Measurements from ENCODE around the gene LRP3. TPM values are rescaled to one million over a fixed set of nuclear protein-coding genes. Genes with fewer than 3 reads are reported as not detected.
"Not testable (repeated sequence)": the region's sequence is repeated elsewhere in the genome, so short reads cannot be mapped to it uniquely, and the experiment has no call there.

Gene LRP3
- total and polyA plus RNA-seq, 2 donors from 2014 or later: 13.9 to 23.8 TPM

GRCh38 chr19:33221638-33222037 lies 27.5 kb downstream of the LRP3 start:
- H3K27me3 ChIP-seq (ENCODE audit: control insufficient read depth, insufficient read depth, low read length): peaks cover 14% of the 10 kb centered on the region
- DNase-seq (no peak), FAIRE-seq (no peak)
- H3K36me3 ChIP-seq (ENCODE audit: control insufficient read depth in 2 of 3, insufficient read depth in 3 of 3, low read length in 3 of 3): no peaks in the 10 kb centered on the region
- no peak for TF ChIP-seq CTCF (IDR thresholded peaks at IDR 0.05; ENCODE audit: borderline replicate concordance, extremely low read depth, insufficient read depth)
- no peak overlapping the region for H3K9ac ChIP-seq (ENCODE audit: low read length in 3 of 3)
- no peaks in the 10 kb centered on the region for H3K9me3 ChIP-seq (ENCODE audit: control insufficient read depth in 2 of 3, insufficient read depth in 1 of 3, low read length in 3 of 3)
- intact Hi-C loops (cut with DNase I): no loop called here
- H3K4me1 ChIP-seq (ENCODE audit: control insufficient read depth in 2 of 3, insufficient read depth in 2 of 3, low read depth in 1 of 3, low read length in 3 of 3): peaks cover 0 to 4% (median 0%) of the 10 kb centered on the region in 3 donors
- no peak overlapping the region for H3K27ac ChIP-seq (ENCODE audit: low read depth in 2 of 2, low read length in 2 of 2)
- H3K4me3 ChIP-seq (ENCODE audit: low read length in 3 of 3): no peak overlapping the region

GRCh38 chr19:33222255-33222654 lies 28.1 kb downstream of the LRP3 start:
- H3K4me3 ChIP-seq (ENCODE audit: low read length in 3 of 3); H3K9me3 ChIP-seq (ENCODE audit: control insufficient read depth in 2 of 3, insufficient read depth in 1 of 3, low read length in 3 of 3); intact Hi-C loops (cut with DNase I); H3K4me1 ChIP-seq (ENCODE audit: control insufficient read depth in 2 of 3, insufficient read depth in 2 of 3, low read depth in 1 of 3, low read length in 3 of 3); H3K27ac ChIP-seq (ENCODE audit: low read depth in 2 of 2, low read length in 2 of 2); DNase-seq; H3K36me3 ChIP-seq (ENCODE audit: control insufficient read depth in 2 of 3, insufficient read depth in 3 of 3, low read length in 3 of 3); H3K9ac ChIP-seq (ENCODE audit: low read length in 3 of 3); FAIRE-seq: not testable (repeated sequence)
- H3K27me3 ChIP-seq (ENCODE audit: control insufficient read depth, insufficient read depth, low read length): peaks cover 14% of the 10 kb centered on the region

- H3K4me3 ChIP-seq (ENCODE audit: low read length in 3 of 3): no peak overlapping the region
- H3K27ac ChIP-seq (ENCODE audit: low read depth in 2 of 2, low read length in 2 of 2): no peak overlapping the region
- TF ChIP-seq CTCF (IDR thresholded peaks at IDR 0.05; ENCODE audit: borderline replicate concordance, extremely low read depth, insufficient read depth): no peak
- intact Hi-C loops (cut with DNase I): no loop called here
- DNase-seq: no peak
- peaks cover 0 to 4% (median 0%) of the 10 kb centered on the region in 3 donors for H3K4me1 ChIP-seq (ENCODE audit: control insufficient read depth in 2 of 3, insufficient read depth in 2 of 3, low read depth in 1 of 3, low read length in 3 of 3)
- no peaks in the 10 kb centered on the region for H3K36me3 ChIP-seq (ENCODE audit: control insufficient read depth in 2 of 3, insufficient read depth in 3 of 3, low read length in 3 of 3)
- no peak for FAIRE-seq
- peaks cover 14% of the 10 kb centered on the region for H3K27me3 ChIP-seq (ENCODE audit: control insufficient read depth, insufficient read depth, low read length)
- H3K9me3 ChIP-seq (ENCODE audit: control insufficient read depth in 2 of 3, insufficient read depth in 1 of 3, low read length in 3 of 3): peaks cover 0 to 18% (median 5%) of the 10 kb centered on the region in 3 donors
- no peak overlapping the region for H3K9ac ChIP-seq (ENCODE audit: low read length in 3 of 3)
Observed at GRCh38 chr19:33224694-33225457, 30.7 kb downstream of the LRP3 start.

GRCh38 chr19:33225458-33225926 lies 31.4 kb downstream of the LRP3 start, which contains the start of gene SLC7A10:
TSS of gene SLC7A10 (minus strand) at chr19:33225850. CDS start at chr19:33225703, 147 bp downstream.
- no peak for TF ChIP-seq CTCF (IDR thresholded peaks at IDR 0.05; ENCODE audit: borderline replicate concordance, extremely low read depth, insufficient read depth)
- peaks cover 14% of the 10 kb centered on the region for H3K27me3 ChIP-seq (ENCODE audit: control insufficient read depth, insufficient read depth, low read length)
- no peak for FAIRE-seq

More at GRCh38 chr19:33225458-33225926, 31.4 kb downstream of the LRP3 start, which contains the start of gene SLC7A10:
- no peaks in the 10 kb centered on the region for H3K36me3 ChIP-seq (ENCODE audit: control insufficient read depth in 2 of 3, insufficient read depth in 3 of 3, low read length in 3 of 3)
- intact Hi-C loops (cut with DNase I): no loop called here
- peaks cover 0 to 4% (median 0%) of the 10 kb centered on the region in 3 donors for H3K4me1 ChIP-seq (ENCODE audit: control insufficient read depth in 2 of 3, insufficient read depth in 2 of 3, low read depth in 1 of 3, low read length in 3 of 3)
- no peak within 1 kb of the TSS for H3K4me3 ChIP-seq (ENCODE audit: low read length in 3 of 3)
- H3K9me3 ChIP-seq (ENCODE audit: control insufficient read depth in 2 of 3, insufficient read depth in 1 of 3, low read length in 3 of 3): peaks cover 0 to 18% (median 5%) of the 10 kb centered on the region in 3 donors
- H3K9ac ChIP-seq (ENCODE audit: low read length in 3 of 3): no peak within 1 kb of the TSS
- no peak within 1 kb of the TSS for H3K27ac ChIP-seq (ENCODE audit: low read depth in 2 of 2, low read length in 2 of 2)
- DNase-seq: peak in 1 of 5 donors; percentile 20

All from kidney (tissue), 14 donors.